HG02678 (cell line): ENCODE data around the gene ENDOV.

Source experiments
- ATAC-seq: cut with Tn5 transposase; IDR thresholded peaks from one replicate; pipeline ENCODE4 v1.9.1; 2021; ENCODE audit warnings: mild to moderate bottlenecking, moderate library complexity; ENCODE audit not compliant: unreplicated experiment

ENDOV gene

GRCh38 chr17:80480248-80480647 is 65.3 kb downstream of the ENDOV start:
- ATAC-seq: no peak

DNA sequence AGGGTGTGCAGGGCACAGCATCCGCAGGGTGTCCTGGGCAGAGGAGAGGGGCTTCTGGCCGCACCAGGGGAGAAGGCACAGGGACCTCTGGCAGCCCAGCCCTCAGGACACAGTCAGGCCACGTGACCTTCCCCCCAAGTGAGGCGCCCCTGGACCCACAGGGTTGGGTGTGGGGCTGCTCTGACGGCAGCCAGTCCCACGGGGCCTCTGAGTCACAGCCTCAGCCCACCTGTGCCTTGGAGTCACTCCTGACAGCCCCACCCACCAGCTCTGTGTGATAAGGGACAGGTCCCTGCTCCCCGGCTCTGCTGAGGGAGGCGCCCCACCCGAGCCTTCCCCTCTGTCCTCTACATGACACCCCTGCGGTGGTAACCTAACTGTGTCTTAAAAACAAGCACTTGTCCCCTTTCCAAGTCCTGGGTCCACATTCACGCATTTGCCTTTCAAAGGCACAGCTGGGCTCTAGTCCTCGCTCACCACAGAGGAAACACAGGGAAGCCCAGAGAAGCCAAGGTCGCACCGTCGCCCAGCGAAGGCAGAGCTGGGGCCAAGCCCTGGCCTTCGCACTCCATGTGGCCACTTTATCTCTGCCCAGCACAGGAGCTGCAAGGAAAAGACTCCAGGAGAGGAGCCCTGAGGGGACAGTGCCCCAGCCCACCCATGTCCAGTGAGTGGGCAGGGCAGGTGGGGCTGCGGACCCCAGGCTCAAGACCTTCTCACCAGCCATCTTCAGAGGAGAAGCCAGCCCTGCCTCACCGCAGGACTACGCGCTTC is 66.5 kb downstream of the ENDOV start:
- no peak for ATAC-seq

DNA sequence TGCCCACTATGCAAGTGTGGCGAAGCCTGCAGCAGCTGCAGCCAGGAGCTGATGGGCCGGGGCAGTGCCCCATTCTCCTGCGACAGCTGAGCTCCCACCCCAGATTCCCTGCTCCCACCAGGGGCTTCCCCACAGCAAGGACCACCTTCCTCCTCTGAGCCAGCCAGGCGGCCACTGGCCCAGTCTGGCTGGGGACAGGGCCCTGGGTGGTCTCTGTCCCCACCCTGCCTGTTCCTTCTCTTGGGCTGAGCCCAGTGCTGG is 67.0 kb downstream of the ENDOV start:
- ATAC-seq: no peak

GRCh38 chr17:80482555-80483308 is 67.8 kb downstream of the ENDOV start:
- no peak for ATAC-seq

DNA sequence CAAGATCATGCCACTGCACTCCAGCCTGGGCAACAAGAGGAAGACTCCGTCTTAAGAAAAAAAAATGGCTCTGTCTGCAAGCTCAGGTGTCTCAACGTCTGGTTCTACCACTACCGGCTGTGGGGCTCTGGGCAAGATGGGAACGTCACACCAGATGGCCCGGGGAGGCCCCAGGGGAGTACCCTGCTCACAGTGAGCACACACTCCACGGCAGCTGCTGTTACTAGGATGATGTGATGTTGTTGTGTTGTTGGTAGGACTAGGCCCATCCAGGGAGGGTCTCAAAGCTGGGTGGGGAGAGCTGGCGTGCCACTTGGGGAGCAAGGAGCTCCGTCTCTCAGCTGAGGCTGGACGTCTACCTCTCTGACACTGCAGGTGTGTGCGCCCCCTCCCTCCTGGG is 70.9 kb downstream of the ENDOV start:
- no peak for ATAC-seq

GRCh38 chr17:80486692-80487091 is 71.7 kb downstream of the ENDOV start:
- ATAC-seq: no peak

DNA sequence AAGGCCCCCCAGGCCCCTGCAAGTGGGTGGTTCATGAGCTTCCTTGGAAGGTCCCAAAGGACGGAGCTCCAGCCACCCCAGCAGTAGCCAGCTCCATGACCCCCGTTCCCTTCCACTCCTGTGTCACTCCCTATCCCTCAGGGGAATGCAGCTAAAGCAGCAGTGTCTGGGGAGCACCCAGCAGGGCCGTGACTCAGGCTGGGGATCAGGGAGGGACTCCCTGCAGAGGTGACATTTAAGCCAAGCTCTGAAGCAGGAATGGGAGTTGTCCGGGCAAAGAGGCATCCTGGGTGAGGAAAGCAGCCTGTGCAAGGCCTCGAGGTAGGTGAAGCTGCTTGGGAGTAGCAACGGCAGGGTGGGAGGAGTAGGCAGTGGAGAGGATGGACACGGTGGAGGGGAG is 72.5 kb downstream of the ENDOV start:
- no peak for ATAC-seq
